ENCODE results near the gene AIF1.

Gene AIF1

GRCh38 chr6:31663126-31663960, 48.3 kb downstream of the AIF1 start:
- no peak for DNase-seq (ENCODE audit: low read depth, low spot score)

- DNase-seq (ENCODE audit: low read depth, low spot score): peak; percentile 42
Measured at GRCh38 chr6:31663961-31664789, 49.1 kb downstream of the AIF1 start.

DNA sequence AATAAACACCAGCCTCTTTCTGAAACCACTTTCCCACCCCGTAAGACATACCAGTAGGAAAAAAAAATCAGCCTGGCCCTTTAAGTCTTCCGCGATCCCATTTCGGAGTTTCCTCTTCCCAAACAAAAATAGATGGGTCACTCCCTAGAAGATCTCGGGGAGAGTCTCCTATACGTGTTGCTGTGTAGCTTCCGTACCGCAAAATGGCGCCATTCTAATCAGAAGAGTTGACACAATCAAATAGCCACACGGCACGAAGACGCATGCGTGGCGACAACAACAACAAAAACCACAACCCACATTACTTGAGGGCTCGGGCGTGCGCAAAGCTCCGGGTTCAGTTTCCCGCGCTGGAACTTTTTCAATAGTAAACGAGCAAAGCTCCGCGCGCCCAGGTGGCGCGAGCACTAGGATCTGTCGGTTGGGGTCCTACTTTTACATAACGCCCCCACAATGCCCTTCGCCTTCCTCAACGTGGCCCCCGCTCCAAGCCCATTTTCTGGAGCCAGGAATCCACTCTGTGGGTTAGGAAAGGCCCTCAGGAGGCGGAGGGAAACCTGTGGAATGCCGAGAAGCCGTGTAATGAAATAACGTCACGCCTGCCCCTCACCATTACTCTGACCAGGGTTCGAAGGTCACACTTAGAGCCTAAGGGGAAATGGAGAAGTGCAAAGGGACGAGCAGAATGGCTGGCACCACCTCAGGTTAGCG, 49.9 kb downstream of the AIF1 start, which contains the start of gene GPANK1:
Gene GPANK1 (minus strand): TSS at position 208 of the 711 bp plus-strand sequence. CDS start 519 bp downstream, outside the sequence.
- peak; percentile 89 for DNase-seq (ENCODE audit: low read depth, low spot score)

GRCh38 chr6:31665501-31666336, 50.7 kb downstream of the AIF1 start, which contains the start of gene CSNK2B:
TSS of gene CSNK2B (plus strand) at chr6:31666080. CDS start at chr6:31666832, 752 bp downstream.
- DNase-seq (ENCODE audit: low read depth, low spot score): peak; percentile 98

GRCh38 chr6:31666337-31666965, 51.4 kb downstream of the AIF1 start:
- DNase-seq (ENCODE audit: low read depth, low spot score): peak; percentile 20
